HepG2 (cell line): ENCODE results near the gene GARIN5A. TPM values are rescaled to one million over a fixed set of nuclear protein-coding genes. Genes with fewer than 3 reads are reported as not detected.
A peak's percentile ranks its signal among the peaks of the same experiment; 100 is the strongest.

Experiments
- ISX ChIP-seq: sonication (generic); formaldehyde crosslinking; conservative IDR thresholded peaks from 2 replicates; pipeline ENCODE4 v1.5.0; 2020; ENCODE audit warnings: missing genetic modification reagents
- KLF13 ChIP-seq: sonication (generic); formaldehyde crosslinking; IDR thresholded peaks from 2 replicates; pipeline ENCODE4 v1.4.0; 2020; ENCODE audit warnings: mild to moderate bottlenecking, missing genetic modification reagents
- MED13 ChIP-seq: sonication (generic); formaldehyde crosslinking; IDR thresholded peaks from 2 replicates; pipeline ENCODE4 v1.5.0; 2020; ENCODE audit warnings: missing genetic modification reagents
- PHB2 ChIP-seq: fragments of 450-650 bp; IDR thresholded peaks from 2 replicates; pipeline ENCODE4 v1.6.1; 2018; ENCODE audit not compliant: partially characterized antibody
- PHF8 ChIP-seq: sonication (generic); formaldehyde crosslinking; IDR thresholded peaks from 2 replicates; pipeline ENCODE4 v1.5.0; 2020; ENCODE audit warnings: missing genetic modification reagents
- PLRG1 ChIP-seq: fragments of 450-650 bp; conservative IDR thresholded peaks from 2 replicates; pipeline ENCODE4 v1.6.1; 2016
- RFX1 ChIP-seq: fragments of 450-650 bp; IDR thresholded peaks from 2 replicates; pipeline ENCODE4 v1.6.1; 2017
- RXRA ChIP-seq: sonication (generic); formaldehyde crosslinking; IDR thresholded peaks from 2 replicates; pipeline ENCODE4 v1.5.1; 2020; ENCODE audit warnings: missing genetic modification reagents
- THAP11 ChIP-seq: IDR thresholded peaks from 2 replicates; pipeline ENCODE4 v1.6.1; 2016; ENCODE audit warnings: missing biosample characterization, missing genetic modification reagents
- ZBTB7B ChIP-seq: sonication (generic); formaldehyde crosslinking; IDR thresholded peaks from 2 replicates; pipeline ENCODE4 v1.4.0; 2020; ENCODE audit warnings: missing genetic modification reagents
- ZNF121 ChIP-seq: sonication (generic); formaldehyde crosslinking; IDR thresholded peaks from 2 replicates; pipeline ENCODE4 v1.5.0; 2020; ENCODE audit warnings: mild to moderate bottlenecking, missing genetic modification reagents
- ZNF136 ChIP-seq: sonication (generic); formaldehyde crosslinking; IDR thresholded peaks from 2 replicates; pipeline ENCODE4 v1.8.1; 2022; ENCODE audit warnings: low read depth, mild to moderate bottlenecking, moderate library complexity, missing genetic modification reagents
- ZNF737 ChIP-seq: sonication (generic); formaldehyde crosslinking; IDR thresholded peaks from 2 replicates; pipeline ENCODE4 v1.5.0; 2020; ENCODE audit warnings: missing genetic modification reagents, mild to moderate bottlenecking, borderline replicate concordance
- ZNF850 ChIP-seq: sonication (generic); formaldehyde crosslinking; conservative IDR thresholded peaks from 2 replicates; pipeline ENCODE4 v1.9.0; 2021; ENCODE audit warnings: mild to moderate bottlenecking, missing genetic modification reagents
- polyA plus RNA-seq, 8 experiments: library from polyadenylated mRNA; depleted of rRNA in 3 of 8; stranded (reverse) in 7 of 8; unstranded in 1 of 8; fragments of >200 nt; fragmentation: Illumina TruSeq in 4 of 8; extraction: Trizol in 4 of 8; gene quantifications; 2 replicates each; pipeline versions ENCODE4 v1.2.1 to v1.2.3, GENCODE V29; 2011 to 2016; ENCODE audit warnings: low read depth in 4 of 8, missing spikeins in 1 of 8, mixed read lengths in 1 of 8; ENCODE audit not compliant: insufficient read depth in 1 of 8
- total RNA-seq, 5 experiments: library from RNA; depleted of rRNA; stranded (reverse); fragments of >200 nt; fragmentation: Illumina TruSeq; extraction: Trizol; gene quantifications; 2 replicates each; pipeline ENCODE4 v1.2.3, GENCODE V29; 2016; ENCODE audit warnings: low read depth in 1 of 5
- TF ChIP-seq, protein P1 (sequence below): sonication (generic); formaldehyde crosslinking; conservative IDR thresholded peaks from 2 replicates; pipeline ENCODE4 v1.8.1; 2023; ENCODE audit warnings: missing genetic modification reagents
- TF ChIP-seq, protein P2 (sequence below): IDR thresholded peaks from 2 replicates; pipeline ENCODE4 v1.6.1; 2016; ENCODE audit warnings: missing compliant biosample characterization, missing genetic modification reagents, borderline replicate concordance
- TF ChIP-seq, protein P3 (sequence below): sonication (generic); formaldehyde crosslinking; IDR thresholded peaks from 2 replicates; pipeline ENCODE4 v1.4.0; 2020; ENCODE audit warnings: mild to moderate bottlenecking, missing genetic modification reagents
- TF ChIP-seq, protein P4 (sequence below): IDR thresholded peaks from 2 replicates; pipeline ENCODE4 v1.6.1; 2018; ENCODE audit warnings: missing genetic modification reagents
- TF ChIP-seq, protein P5 (sequence below): sonication (generic); formaldehyde crosslinking; IDR thresholded peaks from 2 replicates; pipeline ENCODE4 v1.5.1; 2020; ENCODE audit warnings: mild to moderate bottlenecking, missing genetic modification reagents, moderate library complexity

The GARIN5A gene
- total and polyA plus RNA-seq, 2 of the 13 experiments (the other 11 are each of a cell fraction or from before 2014, with no cell fraction given), result not detected

DNA sequence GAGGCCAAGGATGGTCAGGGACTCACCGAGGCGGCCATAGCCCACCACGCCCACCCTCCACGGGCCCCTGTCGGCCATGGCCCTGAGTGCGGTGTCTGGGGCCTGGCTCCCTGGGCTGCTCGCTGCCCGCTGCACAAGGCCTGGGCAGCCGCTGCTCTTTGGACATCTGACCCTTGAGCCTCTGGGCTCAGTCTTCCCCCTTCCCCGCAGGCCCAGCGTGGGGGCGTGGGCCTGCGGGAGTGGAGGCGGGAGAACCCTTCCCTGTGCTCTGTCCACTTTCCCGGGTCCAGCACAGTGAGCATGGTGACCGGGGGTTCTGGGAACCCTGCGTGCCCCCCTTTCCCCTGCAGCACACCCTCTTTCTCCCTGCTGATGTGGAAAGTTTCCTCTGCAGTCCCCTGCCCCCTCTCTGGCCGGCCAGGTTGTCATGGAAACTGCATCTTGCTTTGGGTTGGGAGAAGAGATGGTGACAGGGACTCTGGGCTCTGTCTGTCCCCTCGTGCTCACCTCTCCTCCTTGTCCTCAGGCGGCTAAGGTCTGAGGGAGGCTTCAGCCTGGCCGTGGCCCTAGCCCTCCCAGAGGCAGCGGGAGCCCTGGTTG lies 37.2 kb upstream of the GARIN5A start, which contains the start of gene ASPDH (continued):
- no peak for TF ChIP-seq MED13 (CRISPR knock-in tag)
- TF ChIP-seq, protein P1, sequence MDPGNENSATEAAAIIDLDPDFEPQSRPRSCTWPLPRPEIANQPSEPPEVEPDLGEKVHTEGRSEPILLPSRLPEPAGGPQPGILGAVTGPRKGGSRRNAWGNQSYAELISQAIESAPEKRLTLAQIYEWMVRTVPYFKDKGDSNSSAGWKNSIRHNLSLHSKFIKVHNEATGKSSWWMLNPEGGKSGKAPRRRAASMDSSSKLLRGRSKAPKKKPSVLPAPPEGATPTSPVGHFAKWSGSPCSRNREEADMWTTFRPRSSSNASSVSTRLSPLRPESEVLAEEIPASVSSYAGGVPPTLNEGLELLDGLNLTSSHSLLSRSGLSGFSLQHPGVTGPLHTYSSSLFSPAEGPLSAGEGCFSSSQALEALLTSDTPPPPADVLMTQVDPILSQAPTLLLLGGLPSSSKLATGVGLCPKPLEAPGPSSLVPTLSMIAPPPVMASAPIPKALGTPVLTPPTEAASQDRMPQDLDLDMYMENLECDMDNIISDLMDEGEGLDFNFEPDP (CRISPR knock-in tag), result no peak
- TF ChIP-seq KLF13 (CRISPR knock-in tag), result no peak
- TF ChIP-seq PLRG1, result no peak
- peak; percentile 42; the same call in 1 of the 2 replicates for TF ChIP-seq PHF8 (CRISPR knock-in tag)
- TF ChIP-seq, protein P2, sequence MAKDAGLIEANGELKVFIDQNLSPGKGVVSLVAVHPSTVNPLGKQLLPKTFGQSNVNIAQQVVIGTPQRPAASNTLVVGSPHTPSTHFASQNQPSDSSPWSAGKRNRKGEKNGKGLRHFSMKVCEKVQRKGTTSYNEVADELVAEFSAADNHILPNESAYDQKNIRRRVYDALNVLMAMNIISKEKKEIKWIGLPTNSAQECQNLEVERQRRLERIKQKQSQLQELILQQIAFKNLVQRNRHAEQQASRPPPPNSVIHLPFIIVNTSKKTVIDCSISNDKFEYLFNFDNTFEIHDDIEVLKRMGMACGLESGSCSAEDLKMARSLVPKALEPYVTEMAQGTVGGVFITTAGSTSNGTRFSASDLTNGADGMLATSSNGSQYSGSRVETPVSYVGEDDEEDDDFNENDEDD (CRISPR knock-in tag), result peak; percentile 22; the same call in 1 of the 2 replicates
- TF ChIP-seq THAP11 (CRISPR knock-in tag), result peak; percentile 65
- TF ChIP-seq ZNF737 (CRISPR knock-in tag), result no peak
- TF ChIP-seq, protein P3, sequence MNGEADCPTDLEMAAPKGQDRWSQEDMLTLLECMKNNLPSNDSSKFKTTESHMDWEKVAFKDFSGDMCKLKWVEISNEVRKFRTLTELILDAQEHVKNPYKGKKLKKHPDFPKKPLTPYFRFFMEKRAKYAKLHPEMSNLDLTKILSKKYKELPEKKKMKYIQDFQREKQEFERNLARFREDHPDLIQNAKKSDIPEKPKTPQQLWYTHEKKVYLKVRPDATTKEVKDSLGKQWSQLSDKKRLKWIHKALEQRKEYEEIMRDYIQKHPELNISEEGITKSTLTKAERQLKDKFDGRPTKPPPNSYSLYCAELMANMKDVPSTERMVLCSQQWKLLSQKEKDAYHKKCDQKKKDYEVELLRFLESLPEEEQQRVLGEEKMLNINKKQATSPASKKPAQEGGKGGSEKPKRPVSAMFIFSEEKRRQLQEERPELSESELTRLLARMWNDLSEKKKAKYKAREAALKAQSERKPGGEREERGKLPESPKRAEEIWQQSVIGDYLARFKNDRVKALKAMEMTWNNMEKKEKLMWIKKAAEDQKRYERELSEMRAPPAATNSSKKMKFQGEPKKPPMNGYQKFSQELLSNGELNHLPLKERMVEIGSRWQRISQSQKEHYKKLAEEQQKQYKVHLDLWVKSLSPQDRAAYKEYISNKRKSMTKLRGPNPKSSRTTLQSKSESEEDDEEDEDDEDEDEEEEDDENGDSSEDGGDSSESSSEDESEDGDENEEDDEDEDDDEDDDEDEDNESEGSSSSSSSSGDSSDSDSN (CRISPR knock-in tag), result 0 out of 2 replicates have a peak, but pooled peaks have one; percentile 22
- TF ChIP-seq PHB2, result no peak
- TF ChIP-seq, protein P4, sequence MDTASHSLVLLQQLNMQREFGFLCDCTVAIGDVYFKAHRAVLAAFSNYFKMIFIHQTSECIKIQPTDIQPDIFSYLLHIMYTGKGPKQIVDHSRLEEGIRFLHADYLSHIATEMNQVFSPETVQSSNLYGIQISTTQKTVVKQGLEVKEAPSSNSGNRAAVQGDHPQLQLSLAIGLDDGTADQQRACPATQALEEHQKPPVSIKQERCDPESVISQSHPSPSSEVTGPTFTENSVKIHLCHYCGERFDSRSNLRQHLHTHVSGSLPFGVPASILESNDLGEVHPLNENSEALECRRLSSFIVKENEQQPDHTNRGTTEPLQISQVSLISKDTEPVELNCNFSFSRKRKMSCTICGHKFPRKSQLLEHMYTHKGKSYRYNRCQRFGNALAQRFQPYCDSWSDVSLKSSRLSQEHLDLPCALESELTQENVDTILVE, result no peak
- TF ChIP-seq ZNF121 (CRISPR knock-in tag), result peak; percentile 40; the same call in 1 of the 2 replicates
- TF ChIP-seq ZNF850 (CRISPR knock-in tag), result no peak
- TF ChIP-seq RXRA, result peak; percentile 52; the same call in 1 of the 2 replicates
- TF ChIP-seq ZBTB7B, result 0 out of 2 replicates have a peak, but pooled peaks have one; percentile 33
- TF ChIP-seq RFX1, result peak; percentile 50
- TF ChIP-seq, protein P5, sequence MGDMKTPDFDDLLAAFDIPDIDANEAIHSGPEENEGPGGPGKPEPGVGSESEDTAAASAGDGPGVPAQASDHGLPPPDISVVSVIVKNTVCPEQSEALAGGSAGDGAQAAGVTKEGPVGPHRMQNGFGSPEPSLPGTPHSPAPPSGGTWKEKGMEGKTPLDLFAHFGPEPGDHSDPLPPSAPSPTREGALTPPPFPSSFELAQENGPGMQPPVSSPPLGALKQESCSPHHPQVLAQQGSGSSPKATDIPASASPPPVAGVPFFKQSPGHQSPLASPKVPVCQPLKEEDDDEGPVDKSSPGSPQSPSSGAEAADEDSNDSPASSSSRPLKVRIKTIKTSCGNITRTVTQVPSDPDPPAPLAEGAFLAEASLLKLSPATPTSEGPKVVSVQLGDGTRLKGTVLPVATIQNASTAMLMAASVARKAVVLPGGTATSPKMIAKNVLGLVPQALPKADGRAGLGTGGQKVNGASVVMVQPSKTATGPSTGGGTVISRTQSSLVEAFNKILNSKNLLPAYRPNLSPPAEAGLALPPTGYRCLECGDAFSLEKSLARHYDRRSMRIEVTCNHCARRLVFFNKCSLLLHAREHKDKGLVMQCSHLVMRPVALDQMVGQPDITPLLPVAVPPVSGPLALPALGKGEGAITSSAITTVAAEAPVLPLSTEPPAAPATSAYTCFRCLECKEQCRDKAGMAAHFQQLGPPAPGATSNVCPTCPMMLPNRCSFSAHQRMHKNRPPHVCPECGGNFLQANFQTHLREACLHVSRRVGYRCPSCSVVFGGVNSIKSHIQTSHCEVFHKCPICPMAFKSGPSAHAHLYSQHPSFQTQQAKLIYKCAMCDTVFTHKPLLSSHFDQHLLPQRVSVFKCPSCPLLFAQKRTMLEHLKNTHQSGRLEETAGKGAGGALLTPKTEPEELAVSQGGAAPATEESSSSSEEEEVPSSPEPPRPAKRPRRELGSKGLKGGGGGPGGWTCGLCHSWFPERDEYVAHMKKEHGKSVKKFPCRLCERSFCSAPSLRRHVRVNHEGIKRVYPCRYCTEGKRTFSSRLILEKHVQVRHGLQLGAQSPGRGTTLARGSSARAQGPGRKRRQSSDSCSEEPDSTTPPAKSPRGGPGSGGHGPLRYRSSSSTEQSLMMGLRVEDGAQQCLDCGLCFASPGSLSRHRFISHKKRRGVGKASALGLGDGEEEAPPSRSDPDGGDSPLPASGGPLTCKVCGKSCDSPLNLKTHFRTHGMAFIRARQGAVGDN (CRISPR knock-in tag), result peak; percentile 70
- no peak for TF ChIP-seq ISX (CRISPR knock-in tag)
- no peak for TF ChIP-seq ZNF136 (CRISPR knock-in tag)
